ENCODE results near the gene POLD4.

Gene POLD4

DNA sequence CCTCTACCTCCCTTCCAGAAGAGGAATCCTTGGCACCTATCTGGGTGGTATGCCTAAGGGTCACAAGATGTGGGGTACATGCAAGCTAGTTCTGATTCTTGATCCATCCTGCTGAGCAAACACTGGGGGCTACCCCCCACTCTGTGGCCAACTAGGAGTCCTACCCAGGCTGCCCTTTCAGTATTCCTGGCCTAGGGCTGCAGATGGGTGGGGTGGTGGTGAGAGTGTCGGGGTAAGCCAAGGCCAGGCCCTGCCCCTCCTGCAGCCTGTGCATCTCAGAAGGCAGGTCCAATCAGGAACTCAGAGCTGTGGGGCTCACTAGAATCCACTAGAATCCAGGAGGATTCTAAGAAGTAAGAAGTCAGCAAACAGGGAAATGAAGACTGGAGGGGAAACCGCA lies 39.1 kb downstream of the POLD4 start:
- FAIRE-seq, result no peak

DNA sequence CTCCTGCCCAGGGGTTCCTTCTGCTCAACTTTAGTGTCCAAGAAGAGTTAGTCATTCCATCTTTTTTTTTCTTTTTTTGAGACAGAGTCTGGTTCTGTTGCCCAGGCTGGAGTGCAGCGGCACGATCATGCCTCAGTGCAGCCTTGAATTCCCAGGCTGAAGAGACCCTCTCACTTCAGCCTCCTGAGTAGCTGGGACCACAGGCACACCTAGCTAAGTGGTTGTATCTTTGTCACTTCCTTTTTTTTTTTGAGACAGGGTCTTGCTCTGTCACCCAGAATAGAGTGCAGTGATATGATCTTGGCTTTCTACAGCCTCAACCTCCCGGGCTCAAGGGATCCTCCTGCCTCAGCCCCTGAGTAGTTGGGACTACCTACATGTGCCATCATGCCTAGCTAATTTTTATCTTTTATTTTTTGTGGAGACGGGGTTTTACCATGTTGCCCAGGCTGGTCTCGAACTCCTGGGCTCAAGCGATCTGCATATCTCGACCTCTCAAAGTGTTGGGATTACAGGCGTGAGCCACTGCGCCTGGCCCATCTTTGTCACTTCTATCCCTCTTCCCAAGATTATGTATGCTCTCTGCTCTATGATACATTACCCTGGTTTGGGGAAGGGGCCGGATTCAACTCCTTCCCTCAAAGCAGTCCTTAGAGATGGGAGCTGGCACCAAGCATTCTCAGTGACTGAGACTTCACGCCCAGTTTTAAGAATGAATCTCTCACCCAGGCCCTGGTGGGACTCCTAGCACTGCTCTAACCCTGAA lies 40.0 kb downstream of the POLD4 start:
- FAIRE-seq, result no peak

DNA sequence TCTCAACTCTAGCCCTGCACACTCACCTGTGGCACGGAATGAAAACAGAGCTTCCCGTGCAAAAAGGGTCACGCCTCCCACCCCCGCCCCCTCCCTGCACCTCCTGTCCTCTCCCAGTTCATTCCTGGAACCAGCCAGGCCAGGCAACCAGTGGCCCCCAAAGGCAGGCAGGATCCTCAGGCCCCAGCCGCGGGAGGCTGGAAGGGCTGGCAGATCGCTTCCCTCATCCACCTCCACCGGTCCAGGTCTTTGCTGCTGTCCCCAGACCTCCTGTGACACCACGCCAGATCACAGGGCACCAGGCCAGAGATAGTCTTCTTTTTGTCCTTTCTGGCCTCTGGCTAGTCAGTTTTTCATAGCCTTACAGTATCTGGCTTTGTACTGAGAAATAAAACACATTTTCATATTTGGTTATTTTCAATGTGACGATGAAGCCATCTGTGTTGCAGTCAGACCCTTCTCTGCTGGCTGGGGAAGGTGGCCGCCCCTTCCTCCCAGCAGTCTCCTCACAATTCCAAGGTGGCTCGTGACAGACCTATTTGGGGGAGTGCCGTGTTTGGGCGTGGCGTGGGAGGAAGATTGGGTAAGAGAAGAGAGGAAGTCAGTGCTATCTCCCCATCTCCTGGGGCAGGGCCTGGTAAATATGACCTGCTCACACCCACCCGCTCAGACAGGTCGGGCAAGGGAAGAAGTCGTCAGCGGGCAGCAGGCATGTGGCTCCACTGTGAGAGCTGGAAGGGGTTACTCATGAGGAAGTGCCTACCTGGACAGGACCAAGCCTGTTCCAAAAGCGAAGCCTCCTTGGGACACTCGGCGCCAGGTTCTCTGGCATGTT lies 40.9 kb downstream of the POLD4 start:
- FAIRE-seq, result no peak

DNA sequence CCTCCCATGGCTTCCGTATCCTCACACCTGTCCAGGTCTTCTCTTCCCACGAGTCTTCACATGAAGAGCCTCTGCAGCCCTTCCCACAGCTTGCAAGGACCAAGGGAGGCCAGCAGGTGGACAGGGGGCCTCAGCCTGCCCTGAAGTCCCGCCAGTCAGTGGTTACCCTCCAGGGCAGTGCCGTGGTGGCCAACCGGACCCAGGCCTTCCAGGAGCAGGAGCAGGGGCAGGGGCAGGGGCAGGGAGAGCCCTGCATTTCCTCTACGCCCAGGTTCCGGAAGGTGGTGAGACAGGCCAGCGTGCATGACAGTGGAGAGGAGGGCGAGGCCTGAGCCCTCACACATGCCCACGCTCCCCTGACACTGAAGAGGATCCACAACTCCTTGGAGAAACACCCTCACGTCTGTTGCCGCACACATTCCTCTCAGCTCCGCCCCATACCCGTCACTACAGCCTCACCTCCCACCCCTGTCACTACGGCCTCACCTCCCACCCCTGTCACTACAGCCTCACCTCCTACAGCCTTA lies 41.7 kb downstream of the POLD4 start:
- FAIRE-seq, result no peak

GRCh38 chr11:67311051-67311555 lies 42.2 kb downstream of the POLD4 start:
- no peak for FAIRE-seq

DNA sequence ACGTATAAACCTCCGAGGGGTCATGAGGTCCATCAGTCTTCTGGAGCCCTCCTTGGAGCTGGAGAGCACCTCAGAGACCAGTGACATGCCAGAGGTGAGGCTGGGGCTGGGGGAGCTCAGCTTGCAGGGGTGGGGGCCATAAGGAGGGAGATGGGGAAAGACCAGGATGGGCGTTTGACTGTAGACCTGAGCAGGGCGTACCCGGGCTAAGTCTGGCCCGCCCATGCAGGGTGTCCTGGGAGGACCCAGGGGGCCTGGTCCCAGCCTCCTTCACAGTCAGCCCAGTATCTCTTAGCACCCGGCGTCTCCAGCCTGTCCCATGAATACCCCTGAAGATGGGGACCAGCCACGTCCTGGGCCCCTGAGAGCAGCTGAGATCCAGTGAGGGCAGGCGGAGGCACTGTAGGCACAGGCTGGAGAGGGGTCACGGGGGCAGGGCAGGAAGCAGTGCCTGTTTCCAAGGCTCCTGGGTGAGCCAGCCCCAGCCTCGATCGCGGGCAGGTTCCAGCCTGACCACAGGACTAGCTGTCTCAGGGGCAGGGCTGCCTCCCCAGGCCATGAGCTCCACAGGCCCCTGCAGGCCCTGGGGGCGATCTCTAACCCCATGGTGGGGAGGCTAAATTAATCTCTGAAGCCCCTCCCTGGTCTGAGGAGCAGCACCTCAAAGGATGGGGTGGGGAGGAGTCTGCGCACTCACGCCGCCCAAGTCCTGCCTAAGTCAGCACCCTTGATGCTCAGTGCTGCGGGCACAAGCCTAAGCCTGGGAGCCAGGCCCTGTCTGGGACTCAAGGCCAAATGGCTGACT lies 42.9 kb downstream of the POLD4 start:
- no peak for FAIRE-seq

DNA sequence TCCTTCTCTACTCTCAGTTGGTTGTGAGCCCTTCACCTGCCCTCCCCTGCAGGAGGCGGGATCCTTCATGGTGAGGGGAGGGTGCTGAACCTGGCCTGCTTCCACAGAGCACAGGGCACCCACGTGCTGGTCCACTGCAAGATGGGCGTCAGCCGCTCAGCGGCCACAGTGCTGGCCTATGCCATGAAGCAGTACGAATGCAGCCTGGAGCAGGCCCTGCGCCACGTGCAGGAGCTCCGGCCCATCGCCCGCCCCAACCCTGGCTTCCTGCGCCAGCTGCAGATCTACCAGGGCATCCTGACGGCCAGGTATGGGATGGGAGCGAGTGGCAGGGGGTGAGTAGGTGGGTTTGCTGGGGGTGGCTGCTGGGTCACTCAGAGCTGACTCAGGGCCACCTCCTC lies 43.7 kb downstream of the POLD4 start:
- no peak for FAIRE-seq

DNA sequence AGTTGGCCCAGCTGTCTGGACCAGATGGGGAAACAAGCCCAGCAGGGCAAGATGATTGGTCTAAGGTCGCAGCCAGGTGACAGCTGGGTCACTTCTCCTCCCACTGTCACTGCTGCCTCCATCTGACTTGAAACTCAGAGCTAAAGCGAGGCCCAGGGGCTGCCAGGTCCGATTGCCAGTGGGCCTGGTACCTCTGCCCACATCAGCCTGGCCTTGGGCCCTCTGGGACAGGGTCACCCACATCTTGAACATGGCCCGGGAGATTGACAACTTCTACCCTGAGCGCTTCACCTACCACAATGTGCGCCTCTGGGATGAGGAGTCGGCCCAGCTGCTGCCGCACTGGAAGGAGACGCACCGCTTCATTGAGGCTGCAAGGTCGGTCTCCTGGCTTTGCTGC lies 44.2 kb downstream of the POLD4 start:
- no peak for FAIRE-seq

- FAIRE-seq, result no peak
Observed at GRCh38 chr11:67308031-67308866, 45.1 kb downstream of the POLD4 start.

- no peak for FAIRE-seq
Observed at GRCh38 chr11:67307545-67308001, 45.8 kb downstream of the POLD4 start.

- FAIRE-seq, result no peak
Observed at GRCh38 chr11:67306769-67307544, 46.4 kb downstream of the POLD4 start.

GRCh38 chr11:67304511-67305113 lies 48.7 kb downstream of the POLD4 start:
- no peak for FAIRE-seq

DNA sequence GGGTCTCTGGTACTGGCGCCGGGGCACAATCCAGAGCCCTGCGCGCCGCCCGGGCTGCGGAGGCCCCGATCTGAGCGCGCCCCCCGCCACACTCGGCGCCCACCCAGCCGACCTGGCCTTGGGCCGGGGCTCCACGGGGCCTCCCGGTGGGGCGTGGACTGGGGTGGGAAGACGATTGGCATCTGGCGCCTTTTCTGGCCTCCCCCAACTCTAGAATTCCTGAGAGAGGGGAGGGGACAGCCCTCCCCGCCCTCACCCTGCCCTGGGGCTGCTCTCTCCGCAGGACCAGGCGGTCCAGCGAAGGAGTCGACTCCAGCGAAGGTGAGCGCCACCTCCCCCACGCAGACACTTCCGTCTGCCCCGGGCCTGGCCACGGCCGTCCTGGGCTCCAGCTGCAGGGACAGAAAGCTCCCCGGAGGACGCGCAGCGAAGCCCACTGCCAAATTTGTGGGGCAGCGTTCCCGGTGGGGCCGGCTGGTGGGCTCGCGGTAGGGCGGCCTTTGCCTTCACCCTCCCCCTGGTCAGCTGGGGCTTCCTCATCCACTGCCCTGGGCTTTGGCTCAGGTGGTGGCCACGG lies 49.4 kb downstream of the POLD4 start:
- FAIRE-seq, result no peak

- no peak for FAIRE-seq
Observed at GRCh38 chr11:67303132-67303834, 50.1 kb downstream of the POLD4 start, which contains the start of gene SSH3. TSS of gene SSH3 (plus strand) at chr11:67303530. CDS start at chr11:67303626, 96 bp downstream.

DNA sequence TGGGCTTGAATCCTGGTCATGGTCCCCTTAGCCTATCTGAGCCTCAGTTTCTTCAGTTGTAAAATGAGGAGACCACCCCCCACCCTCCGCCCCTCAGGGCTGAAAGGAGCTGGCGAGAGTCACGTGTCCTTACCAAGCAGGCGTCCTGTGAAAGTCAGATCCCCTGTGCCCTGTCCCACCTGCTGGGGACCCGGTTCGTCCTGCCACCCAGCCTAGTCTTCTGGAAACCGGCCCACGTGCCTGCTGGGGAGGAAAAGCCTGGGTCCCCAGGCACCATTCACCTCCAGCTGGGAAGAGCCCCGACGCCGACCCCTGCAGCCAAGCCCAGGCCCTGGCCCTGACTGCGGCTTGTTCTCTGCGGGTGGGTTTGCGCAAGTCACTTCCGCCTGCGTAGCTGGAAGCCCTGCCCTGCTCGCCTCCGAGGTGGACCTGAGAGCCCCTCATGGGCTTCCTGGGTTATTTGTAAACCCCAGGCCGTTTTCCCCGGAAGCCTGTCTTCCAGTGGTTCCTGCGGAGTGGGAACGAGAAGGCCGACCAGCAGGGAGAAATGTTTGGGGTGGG lies 50.7 kb downstream of the POLD4 start:
- FAIRE-seq, result no peak

GRCh38 chr11:67301951-67302516 lies 51.3 kb downstream of the POLD4 start:
- no peak for FAIRE-seq

GRCh38 chr11:67301313-67301921 lies 51.9 kb downstream of the POLD4 start:
- FAIRE-seq, result no peak

Data from colon (tissue), 2 donors.